ENCODE data around the gene ZNF345.

ZNF345 gene

DNA sequence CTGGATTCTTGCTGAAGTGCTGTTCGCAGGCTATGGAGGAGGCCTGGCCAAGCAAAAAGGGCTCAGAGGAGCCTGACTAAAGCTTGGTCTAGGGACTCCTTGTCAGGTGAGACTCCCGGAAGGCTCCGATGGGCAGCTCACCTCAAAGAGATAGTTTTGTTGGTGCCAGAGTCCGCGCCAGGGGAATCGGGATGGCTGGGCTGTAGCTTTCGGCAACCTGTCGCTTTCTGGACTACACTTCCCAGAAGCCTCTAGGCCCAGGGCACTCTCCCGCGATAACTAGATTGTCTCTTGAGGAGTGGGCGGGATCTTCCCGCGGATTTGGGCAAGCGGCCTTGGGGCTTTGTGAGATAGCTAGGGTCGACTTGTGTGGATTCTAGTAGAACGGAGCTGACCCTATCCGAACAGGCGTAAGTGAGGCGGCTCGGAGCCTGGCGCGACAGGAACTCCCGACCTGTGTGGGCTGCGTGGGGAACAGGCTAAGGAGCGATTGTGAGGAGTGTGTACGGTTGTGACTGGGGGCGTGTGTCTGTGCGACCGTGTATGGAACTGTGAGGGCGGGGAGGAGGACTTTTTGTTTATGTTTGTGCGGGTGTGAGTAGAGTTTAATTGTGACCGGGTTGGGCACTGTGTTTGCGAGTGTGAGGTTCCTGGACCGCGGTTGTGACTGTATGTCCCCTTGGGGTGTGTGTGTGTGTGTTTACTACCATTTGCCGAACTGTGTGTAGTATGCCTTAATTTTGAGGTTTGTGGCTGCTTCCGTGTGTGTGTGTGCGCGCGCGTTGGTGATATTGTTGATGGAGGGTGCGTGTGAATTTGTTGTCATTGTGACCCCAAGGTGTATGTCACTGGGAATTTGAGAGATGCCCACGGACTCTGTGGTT, at the start of gene ZNF345:
Gene ZNF345 (plus strand): TSS at position 318 of the 884 bp plus-strand sequence. CDS start 25,955 bp downstream, outside the sequence.
- peak; percentile 72 for DNase-seq (ENCODE audit: low read depth)

DNA sequence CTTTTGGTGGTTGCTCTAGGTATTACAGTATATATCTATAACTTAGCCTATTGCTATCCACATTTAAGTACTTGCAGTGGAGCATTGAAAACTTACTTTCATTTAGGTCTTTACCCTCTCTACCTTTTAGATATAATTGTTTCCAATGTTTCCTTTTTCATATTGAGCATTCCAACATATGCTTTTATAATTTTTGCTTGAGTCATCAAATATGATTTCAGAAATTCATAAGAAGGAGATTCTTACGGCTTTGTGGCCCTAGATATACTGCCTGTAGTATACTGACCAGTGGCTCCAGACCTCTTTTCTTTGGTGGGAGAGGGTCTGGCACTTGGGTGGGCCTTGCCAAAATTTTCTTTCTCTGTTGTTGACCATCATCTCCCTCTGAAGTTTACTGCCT, 45.3 kb upstream of the ZNF345 start:
- no peak for DNase-seq (ENCODE audit: low read depth)

DNA sequence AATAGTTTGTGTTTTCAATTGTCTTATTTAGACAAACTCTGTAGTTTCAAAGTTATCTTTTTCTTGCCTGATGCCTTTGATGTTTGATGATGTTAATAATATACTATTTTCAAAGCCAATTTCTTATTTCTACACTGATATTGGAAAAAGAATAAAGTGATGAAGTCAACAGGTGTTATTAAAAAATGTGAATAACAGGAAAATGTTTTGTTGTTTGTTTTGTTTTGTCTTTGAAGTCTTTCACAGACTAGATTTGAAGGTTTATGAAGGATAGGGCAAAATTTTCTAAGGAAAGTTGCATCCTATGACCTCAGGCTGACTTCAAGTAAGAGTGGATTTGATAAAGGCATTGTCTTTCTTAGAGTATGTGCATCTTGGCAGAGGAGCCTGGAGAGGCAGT, 43.6 kb upstream of the ZNF345 start:
- DNase-seq (ENCODE audit: low read depth): no peak

DNA sequence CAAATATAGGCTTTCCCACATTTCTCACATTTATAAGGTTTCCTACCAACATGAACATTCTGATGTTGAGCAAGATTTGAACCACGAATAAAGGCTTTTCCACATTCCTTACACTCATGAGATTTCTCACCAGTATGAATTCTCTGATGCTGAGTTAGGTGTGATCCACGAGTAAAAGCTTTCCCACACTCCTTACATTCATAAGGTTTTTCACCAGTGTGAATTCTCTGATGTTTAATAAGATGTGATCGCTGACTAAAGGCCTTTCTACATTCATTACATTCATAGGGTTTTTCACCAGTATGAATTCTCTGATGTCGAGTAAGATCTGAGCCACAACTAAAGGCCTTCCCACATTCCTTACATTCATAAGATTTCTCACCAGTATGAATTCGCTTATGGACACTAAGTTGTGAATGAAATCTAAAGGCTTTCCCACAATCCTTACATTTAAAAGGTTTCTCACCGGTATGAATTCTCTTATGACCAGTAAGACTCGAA, 31.5 kb upstream of the ZNF345 start:
- no peak for DNase-seq (ENCODE audit: low read depth)

DNA sequence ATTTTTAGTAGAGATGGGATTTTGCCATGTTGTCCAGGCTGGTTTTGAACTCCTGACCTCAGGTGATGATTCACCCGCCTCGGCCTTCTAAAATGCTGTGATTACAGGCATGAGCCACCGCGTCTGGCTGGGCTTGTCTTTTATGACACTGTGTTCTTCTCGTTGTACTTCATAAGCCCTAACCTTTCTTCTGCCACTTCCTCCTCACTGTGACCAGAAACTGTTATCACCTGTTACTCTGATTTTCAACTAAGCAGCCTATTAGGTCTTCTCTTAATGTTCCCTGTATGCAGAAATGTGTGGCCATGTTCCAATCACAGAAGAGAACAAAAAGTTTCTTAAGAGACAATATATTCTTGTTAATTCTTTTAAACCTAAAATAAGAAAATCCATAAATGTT, 28.9 kb upstream of the ZNF345 start:
- no peak for DNase-seq (ENCODE audit: low read depth)

DNA sequence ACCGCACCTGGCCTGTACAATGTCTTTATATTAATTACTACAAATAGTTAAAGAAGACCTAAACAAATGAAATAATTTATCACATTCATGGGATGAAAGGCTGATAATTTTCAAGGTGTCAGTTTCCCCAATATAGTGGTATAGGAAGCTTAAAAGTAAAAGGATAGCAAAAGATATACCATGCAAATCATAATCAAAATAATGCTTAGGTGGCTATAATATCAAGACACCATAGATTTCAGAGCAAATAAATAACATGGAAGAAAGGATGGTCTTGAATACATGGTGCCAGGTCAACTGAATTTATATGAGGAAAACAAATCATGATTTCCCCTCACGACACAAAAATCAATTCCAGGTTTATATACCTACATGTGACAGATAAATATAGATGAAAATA, 17.2 kb upstream of the ZNF345 start:
- DNase-seq (ENCODE audit: low read depth): no peak

DNA sequence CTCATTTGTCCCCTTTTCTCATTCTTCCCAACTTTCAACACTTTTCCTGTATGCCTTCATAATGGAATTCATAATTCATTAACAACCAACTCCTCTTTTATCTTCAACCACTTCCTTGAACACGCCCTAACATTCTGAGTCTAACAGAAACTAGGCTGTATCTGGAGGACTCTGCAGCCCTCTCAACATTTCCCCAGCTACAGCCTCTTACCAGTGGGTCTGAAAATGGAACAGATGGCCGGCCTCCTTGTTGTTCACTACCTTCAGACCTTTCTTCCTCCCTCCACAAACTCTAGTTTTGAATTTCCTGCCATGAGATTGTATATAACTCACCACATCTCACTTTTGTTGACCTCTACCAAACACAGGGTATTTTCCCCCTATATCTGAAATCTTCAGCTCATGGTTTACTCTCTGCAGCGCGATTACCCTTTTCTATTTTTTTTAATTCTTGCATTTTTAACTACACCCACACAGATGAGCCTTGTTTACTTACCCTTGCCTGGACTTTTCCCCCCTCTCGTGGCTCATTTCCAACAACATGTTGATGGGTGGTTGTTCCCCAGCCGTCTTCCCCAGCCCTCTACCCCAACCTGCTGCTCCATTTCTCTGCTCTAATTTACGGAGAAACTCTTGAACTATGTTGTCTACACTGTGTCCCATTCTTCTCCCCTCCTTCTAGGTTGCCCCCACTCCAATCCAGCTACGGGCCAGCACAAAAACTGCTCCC, 13.3 kb upstream of the ZNF345 start:
- DNase-seq (ENCODE audit: low read depth): no peak

DNA sequence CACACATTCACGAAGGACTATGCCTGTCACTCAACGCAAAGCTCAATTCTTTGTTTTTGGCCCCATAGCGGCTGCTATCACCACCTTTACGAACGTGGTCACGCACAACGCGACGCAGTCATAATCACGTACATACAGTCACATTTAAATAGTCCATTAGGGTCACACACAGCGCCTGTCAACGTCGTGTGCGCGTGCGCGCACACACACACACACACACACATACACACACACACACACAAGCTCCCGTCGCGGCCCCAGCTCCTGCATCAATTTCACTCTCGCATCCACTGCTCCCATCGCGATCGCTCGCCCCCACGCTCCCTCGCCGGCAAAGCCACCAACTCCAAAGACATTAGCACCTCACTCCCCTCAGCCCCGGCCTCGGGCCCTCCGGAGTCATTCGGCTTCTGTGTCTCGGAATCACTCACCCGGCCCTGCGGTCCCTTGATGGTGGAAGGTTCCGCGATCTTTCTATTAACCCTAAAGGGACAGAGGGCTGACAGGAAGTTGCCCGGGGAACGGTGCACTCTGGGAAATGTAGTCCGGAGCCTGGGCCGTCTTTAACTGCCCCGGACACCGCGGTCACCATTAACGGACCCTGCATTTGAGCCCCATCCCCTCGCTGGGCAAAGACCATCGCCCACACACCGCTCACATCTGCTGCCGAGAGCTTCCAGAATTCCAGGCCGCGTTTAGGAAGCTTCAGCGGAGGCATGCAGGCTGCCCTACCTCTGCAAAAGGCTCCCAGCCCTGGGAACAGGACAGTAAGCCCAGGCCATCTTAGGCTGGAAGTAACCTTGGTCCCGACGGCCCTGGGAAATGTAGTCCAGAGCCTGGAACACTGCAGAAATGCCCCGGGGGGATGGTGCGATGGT, 12.5 kb upstream of the ZNF345 start, which contains the start of gene ZNF790:
Gene ZNF790 (minus strand): TSS at position 482 of the 878 bp plus-strand sequence. CDS start 12,768 bp downstream, outside the sequence.
- peak; percentile 75 for DNase-seq (ENCODE audit: low read depth)

DNA sequence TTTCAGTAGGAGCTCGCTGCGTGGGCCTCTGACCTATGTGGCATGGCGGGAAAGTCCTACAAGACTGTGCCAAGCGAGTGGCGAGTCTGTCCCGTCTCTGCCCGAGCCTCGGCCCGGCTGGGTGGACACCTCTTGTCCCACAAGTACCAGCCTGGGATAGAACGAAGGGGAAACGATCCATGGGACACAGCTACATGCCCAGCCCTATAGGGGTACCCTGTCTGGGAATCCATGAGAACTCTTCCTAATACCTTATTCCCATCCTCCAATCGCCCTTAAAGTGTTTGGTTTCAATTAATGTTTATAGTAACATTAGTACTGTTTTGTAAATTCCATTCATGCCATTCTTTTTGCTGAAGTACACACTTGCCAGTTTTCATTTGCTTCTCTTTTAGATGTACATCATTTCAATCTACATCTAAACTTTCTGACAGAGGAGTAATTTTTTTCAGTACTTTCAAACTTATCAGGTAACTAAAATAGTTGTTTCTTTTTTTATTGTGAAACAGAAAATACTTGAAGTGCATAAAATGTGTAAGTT, 11.8 kb upstream of the ZNF345 start:
- no peak for DNase-seq (ENCODE audit: low read depth)

DNA sequence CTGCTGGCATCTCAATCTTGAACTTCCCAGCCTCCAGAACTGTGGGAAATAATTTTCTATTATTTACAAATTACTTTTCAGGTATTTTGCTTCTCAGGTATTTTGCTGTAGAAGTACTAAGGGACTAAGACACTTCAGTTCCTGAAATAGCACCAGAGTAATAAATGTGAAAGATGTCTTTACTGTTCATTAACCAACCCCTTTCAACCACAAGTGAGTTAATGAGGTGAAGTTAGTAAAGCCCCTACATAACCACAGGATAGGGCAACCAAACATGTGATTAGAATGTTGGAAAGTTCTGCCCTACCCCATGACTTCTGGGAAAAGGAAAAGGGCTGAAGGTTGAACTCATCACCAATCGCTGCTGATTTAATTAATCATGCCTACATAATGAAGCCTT, 2.7 kb upstream of the ZNF345 start:
- DNase-seq (ENCODE audit: low read depth): no peak

DNA sequence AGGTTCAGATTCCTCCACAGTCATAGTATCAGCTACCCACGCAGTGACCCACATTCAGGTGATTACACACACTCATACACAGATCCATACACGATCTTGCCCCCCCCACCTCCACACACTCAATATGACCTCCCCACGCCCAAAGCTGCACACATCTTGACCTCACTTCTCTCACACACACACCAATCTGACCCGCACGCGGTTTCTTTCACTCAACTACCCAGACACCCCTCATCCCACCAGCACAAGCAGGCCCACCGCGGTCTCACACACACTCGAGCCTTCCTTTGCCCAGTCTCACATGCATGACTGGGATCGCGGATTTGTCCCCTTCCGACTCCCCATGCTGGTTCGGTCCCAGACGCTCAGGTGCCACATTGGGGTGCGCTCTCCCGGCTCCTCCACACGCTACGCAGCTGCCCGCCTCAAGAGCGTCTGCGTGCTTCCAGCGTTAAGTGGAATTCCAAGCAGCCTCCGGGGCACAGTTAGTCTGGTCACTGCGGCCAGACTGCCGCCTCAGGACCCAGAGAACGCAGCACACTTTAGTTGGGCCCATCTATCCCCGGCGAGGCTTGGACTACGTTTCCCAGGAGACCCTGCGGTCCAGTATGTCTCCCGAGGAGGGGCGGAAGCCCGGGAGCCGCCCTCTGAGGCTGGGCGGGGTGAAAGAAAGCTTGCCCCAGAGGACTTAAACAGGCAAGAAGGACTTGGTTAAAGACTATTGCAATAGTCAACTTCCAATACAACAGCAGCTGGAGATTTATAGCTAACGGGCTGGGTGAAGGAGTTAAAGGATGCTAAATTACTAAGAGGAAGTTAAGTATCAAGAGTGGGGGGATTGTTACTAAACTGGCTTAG, 746 bp upstream of the ZNF345 start:
- peak; percentile 84 for DNase-seq (ENCODE audit: low read depth)

DNA sequence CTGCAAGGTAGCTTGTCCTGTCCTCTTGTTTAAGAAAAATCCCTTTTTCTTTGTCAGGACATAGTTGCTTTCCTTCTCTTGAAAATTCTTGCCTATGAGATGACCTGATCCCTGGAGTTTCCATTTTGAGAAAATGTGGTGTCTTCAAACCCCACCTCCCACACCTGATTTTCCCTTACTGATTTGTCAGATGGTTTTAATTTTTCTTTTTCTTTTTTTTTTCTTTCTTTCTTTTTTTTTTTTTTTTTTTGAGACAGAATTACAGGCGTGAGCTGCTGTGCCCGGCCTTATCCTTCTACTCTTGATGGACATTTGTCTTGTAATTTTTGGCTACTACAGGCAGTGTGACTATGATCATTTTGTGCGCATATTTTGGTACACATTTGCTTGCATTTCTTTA, 1.2 kb downstream of the ZNF345 start:
- DNase-seq (ENCODE audit: low read depth): no peak

DNA sequence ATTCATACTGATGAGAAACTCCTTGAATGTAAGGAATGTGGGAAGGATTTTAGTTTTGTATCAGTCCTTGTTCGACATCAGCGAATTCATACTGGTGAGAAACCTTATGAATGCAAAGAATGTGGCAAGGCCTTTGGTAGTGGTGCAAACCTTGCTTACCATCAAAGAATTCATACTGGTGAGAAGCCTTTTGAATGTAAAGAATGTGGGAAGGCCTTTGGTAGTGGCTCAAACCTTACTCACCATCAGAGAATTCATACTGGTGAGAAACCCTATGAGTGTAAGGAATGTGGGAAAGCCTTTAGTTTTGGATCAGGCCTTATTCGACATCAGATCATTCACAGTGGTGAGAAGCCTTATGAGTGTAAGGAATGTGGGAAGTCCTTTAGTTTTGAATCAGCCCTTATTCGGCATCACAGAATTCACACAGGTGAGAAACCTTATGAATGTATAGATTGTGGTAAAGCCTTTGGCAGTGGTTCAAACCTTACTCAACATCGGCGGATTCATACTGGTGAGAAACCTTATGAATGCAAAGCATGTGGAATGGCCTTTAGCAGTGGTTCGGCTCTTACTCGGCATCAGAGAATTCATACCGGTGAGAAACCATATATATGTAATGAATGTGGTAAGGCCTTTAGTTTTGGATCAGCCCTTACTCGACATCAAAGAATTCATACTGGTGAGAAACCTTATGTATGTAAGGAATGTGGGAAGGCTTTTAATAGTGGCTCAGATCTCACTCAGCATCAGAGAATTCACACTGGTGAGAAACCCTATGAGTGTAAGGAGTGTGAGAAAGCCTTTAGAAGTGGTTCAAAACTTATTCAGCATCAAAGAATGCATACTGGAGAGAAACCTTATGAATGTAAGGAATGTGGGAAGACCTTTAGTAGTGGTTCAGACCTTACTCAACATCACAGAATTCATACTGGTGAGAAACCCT, 26.6 kb downstream of the ZNF345 start:
- no peak for DNase-seq (ENCODE audit: low read depth)

DNA sequence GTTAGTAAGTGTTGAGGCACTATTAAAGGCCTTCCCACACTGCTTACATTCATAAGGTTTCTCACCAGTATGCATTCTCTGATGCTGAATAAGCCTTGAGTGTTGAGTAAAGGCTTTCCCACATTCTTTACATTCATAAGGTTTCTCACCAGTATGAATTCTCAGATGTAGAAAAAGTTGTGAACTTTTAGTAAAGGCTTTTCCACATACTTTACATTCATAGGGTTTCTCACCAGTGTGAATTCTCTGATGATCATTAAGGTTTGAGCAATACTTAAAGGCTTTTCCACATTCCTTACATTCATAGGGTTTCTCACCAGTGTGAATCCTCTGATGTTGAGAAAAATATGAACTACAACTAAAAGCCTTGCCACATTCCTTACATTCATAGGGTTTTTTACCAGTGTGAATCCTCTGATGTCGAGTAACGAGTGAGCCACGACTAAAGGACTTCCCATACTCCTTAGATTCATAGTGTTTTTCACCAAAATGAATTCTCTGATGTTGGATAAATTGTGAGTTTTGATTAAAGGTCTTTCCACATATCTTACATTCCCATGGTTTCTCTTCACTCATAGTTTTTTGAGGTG, 41.2 kb downstream of the ZNF345 start:
- DNase-seq (ENCODE audit: low read depth): no peak

DNA sequence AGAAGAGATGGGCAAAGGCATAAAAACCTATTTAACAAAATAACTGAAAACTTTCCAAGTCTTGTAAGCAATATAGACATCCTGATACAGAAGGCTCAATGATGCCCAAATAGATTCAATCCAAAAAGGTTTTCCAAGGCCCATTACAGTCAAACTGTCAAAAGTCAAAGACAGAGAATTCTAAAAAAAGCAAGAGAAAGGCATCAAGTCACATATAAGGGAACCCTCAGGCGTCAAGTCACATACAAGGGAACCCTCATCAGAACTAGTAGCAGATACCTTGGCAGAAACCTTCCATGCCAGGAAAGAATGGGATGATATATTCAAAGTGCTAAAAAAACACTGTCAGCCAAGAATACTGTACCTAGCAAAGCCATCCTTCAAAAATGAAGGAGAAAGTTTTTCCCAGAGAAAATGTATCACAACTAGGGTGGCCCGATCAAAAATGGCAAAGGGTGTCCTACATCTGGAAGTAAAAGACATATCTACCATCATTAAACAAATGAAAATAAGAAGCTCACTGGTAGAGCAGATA, 44.2 kb downstream of the ZNF345 start:
- no peak for DNase-seq (ENCODE audit: low read depth)

DNA sequence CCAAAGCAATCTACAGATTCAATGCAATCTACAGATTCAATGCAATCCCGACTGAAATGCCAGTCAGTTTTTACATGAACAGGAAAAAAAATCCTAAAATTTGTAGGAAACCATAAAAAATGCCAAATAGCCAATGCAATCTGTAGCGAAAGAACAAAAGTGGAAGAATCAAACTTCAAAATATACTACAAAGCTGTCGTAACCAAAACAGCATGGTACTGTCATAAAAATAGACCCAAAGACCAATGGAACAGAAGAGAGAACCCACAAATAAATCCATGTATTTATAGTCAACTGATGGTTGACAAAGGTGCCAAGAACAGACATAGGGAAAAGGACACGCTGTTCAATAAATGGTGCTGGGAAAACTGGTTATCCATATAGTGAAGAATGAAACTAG, 47.7 kb downstream of the ZNF345 start:
- no peak for DNase-seq (ENCODE audit: low read depth)

DNA sequence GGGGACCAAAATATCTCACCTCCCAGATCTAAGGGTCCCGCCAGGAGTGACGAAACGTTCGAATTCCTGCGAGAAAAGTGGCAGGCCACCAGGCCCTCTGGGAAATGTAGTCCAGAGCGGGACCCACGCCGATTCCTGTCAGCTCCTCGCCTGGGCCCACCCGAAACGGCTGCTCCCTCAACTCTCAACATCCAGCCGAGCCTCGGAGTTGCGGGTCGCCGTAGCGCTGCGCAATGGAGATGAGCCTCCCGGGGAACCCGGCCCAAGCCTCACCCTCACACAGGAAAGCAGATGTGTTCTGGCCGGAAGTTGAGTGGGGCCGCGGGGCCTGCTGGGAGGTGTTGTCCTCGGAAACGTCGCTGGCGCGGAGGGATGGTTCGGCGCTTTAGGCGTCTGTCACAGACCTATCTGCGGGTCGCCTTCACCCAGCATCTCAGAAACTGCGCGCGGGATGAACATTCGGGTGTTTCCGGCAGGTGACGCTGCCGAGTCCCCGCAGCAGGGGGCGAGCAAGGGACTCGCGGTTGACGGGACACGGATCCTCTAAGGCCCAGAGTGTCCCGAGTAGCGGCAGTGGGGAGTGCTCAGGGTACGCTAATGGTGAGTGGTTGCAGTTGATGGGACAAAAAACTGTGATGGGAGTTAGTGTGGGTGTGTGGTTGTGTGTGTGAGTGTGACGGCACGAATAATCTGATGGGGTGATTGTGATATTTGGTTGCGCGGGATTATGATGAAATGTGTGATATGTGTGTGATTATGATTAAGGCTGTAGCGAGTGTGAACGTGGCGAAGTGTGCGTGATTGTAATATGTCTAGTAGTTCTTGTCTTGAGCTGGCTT, 65.5 kb downstream of the ZNF345 start, which contains the start of the genes ZNF568 and ZNF829:
Gene ZNF568 (plus strand): TSS at position 341 of the 839 bp plus-strand sequence. CDS start 6,439 bp downstream, outside the sequence.
Gene ZNF829 (minus strand): TSS at position 300 of the 839 bp plus-strand sequence. CDS start 1,124 bp downstream, outside the sequence.
- peak; percentile 87 for DNase-seq (ENCODE audit: low read depth)

DNA sequence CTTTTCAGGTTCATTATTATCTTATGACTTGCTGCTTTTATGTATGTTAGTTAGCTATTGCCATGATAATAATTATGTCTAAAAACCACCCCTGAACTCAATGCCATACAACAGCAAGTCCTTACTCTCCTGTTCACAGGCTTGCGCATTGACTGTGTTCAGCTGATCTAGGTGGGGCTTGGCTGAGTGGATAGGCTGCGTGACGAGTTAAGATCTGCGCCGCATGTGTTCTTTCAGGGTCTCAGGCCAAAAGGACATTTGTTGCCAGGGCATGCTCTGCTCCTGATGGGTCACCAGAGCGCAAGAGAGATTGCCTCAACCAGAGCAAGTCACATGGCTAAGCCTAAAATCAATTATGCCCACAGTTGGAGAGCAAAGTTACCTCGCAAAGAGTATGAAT, 66.3 kb downstream of the ZNF345 start:
- DNase-seq (ENCODE audit: low read depth): no peak
